ENCODE data around the gene EBF3.

Gene EBF3

DNA sequence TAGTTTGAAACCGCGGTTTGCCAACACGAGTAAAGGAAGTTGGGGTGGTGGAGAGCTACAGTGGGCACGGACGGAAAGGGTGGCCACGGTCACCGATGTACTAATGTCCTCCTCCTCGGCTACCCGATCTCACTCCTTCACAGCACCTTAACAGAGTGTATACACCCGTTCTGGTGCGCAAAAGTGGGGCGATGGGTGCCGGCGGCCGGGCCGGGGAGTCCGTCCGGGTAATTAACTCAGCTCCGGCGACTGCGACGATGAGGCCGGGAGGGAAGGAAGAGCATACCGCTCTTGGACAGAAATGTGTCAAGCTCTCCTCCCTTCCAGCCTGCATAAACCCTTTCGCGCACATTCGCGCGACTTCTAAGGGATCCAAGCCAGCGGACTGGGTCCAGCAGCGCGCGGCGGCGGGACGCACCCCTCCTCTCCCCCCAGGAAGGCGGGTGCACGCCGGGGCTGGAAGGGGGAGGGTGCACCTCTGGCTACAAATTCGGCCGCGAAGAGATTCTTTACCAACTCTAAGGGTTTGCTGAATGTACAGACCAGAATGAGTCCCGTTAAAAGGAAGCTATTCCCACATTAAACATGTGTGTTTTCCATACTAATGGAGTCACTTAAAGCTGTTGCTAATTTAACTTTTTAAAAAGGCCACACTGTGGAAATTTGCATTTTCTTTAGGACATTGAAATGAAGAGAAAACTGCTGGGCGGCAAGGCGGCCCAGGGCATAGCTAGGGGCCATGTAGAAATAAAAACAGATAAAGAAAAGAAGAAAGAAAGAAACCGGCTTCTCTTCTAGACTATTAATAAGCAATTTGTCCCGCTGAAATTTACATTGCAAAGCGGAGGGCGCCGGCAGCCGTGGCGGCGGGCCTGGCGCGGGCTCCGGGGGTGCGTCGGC lies 6.6 kb upstream of the EBF3 start:
- DNase-seq, result no peak

DNA sequence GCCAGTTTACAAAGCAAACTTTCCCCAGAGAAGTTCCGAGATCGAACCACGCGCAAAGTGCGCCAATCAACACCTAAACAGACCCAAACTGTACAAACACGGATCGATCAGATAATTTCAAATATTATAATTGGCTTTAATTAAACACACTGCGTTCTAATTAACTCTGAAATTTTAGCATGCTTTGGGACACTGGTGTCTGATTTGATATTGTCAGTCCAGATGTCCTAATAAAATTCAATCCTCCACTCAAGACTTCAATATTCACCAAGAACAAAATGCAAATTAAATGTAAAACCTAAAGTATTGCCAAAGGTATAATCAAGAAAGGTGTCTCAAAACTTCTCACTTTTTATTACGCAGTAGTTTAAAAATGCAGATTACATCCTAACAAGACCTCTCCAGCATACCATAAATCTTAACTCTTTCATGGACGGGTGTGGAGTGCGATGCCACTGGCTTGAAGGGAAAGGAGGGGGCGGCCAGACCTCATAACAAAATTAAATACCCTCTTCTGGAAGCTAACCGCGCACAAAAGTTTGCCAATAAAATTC lies 5.9 kb upstream of the EBF3 start:
- DNase-seq, result no peak

DNA sequence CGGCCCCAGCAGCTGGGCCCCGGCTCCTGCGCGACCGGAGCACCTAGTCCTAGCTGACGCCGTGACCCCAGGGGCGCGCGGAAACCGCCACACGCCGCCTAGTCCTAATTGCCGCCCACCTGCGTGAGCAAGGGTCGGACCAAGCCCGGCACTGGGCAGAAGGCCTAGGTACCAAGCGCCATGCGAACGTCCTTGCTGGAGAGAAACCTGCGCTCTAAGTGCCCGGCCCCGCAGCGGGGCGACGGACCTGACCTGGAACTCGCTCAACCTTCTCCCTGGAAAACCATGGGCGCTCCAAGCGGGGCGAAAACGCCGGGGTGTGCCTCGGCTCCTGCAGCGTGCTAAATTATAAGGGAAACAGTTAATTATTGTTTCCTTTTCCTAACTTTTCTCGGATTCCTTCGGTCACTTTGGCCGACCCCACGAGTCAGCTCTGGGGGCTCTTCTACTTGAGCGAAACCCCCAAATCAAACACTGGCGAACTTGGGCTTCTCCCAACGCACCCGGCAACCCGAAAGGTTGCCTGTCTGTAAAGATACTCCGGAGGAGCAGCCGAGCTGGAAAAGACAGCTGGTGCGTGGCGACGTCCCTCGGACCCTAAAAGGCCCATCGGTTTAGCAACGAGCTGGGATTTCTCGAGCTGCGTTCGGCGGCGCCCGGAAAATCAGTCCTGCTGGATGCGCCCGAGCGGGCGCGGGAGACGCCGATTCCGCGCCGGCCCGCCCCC lies 5.3 kb upstream of the EBF3 start:
- DNase-seq, result no peak

DNA sequence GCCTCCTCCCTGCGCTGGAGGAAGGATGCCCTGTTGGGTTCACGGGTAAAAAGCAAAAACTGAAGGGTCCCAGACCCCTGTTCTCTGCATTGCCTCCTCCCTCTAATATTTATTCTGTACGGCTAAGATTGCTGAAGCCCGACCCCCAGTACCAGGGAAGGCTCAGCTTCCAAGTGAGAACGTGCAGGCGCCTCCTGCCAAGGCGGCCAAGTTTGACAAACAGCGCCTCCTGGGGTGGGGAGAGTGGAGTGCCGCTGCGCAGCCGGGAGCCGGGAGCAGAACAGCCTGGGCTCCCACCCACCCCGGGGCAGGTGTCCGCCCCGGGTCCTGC lies 4.7 kb upstream of the EBF3 start:
- DNase-seq, result no peak

DNA sequence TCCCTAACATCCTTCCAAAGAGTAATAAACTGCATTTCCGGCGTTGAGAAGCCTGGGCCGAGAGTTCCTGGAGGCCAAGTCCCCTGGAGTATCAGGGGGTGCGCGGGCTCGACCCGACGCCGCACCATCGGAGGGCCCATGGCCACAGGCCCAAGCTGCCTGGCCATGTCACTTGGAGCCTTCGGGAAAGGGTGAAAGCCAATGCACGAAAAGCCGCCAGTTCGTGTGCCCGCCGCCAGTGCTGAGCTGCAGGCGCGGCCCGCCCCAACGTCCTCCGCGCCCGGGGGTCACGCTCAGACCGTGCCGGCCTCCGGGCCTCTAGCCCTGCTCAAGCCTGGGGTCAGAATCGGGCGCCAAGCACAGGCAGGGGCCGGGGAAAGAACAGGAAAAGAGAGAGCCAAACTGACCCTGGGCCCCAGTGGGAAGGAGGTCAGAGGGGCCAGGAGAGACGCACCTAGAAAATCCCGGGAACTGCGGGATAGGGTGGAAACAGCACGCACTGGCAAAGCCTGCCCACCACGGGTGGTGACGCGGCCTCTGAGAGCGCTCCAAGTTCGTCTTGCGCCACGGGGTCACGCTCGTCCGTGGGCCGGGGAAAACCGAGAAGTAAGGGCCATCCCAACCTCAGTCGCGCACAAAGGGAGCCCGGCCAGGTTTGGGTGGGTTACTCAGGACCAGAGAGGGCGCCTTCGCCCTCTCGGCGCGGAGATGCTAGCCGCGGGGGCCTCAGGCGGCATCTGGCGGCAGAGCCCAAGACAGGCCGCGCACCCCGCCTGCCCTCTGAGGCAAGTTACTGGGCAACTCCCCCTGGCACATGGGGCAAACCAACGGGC lies 4.2 kb upstream of the EBF3 start:
- DNase-seq, result no peak

DNA sequence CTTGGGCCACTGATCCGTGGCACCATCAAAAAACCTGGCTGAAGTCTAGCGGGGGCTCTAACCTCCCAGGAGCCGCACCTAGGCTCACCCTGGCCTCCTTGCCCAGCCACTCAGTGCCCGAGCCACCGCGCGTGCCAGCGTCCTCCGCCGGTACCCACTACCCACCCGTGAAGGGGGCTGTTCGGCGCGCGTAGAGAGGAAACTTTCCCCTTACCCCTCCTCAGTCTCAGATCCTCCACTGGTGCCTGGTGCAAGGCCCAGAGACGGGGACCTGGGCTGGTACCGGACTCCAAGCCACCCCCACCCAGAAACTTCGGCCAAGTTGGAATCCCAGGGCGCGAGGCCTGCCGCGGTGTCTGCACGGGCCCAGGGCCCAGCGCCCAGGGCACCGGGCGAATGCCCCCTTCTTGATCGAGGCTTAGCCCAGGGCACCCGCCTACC lies 3.5 kb upstream of the EBF3 start:
- no peak for DNase-seq

DNA sequence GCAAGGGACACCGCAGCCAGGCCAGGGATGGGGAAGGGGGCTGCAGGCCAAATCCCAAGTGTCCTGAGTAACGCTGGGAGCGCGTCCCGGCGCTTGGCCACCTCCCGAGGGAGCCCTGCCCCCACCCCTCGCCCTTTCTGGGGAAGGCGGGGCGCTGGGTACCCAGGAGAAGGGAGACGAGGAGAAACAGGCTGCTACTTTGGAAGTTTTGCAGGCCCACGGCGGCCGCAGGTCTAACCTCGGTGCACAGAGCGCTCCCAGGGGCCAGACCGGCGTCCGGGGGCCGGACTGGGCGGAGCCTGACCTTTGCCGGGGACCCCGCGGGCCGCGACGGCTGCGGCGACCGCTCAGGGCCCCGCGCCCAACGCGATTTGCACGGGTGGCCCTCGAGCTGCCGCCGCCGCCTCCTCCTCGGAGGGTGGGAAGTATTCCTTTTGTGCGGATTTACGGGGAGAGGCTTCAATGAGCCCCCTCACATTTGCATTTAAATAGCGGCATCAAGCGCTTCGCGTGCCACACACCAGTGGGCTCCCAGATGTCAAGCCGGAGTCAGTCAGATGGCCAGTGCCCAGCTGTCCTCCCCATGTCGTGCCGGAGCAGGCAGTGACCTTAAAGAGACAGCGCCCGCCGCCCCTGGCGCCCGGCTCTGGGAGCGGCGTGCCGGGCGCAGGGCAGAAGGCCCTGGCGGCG lies 3.0 kb upstream of the EBF3 start:
- no peak for DNase-seq

DNA sequence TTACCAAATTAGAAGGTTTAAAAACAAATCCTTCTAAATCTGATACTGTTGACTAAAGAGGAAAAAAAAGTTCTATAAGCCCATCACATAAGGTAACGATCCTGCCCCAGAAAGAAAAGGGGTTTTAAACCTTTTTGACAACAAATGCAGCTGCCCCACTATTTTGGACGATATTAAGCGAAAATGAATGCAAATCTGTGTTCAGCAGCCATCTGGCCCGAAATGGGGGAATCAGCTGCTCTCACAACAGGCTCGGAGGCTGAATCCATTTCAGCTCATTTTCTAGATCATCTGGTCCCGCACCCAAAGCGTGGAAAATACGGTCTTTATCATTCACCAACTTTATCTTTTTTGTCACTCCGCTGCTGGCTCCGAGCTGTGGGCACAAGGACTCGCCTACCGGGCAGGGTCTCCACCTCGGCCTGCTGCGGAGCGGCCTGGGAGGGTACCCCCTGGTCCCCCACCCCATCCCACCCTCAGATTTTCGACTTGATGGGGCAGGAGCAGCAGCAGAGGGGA lies 2.4 kb upstream of the EBF3 start:
- DNase-seq, result no peak

DNA sequence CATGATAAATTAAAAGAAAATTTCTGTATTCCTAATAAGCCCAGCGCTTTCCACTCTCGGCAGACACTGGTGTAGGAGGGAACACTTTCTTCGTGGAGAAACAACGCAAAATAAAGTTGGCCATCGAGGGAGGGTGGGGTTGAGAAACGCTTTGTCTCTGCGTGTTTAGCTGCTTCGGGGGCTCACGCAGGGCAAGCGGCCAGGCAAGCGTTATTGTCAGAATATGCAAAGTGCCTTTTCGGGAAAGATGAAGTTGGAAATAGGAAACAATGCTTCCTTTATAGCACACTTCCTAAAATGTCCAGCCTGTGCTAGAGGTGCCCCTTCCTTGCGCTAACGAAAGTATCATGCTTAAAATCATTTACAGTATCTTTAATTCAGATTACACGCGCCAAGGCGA lies 1.9 kb upstream of the EBF3 start:
- DNase-seq, result no peak

DNA sequence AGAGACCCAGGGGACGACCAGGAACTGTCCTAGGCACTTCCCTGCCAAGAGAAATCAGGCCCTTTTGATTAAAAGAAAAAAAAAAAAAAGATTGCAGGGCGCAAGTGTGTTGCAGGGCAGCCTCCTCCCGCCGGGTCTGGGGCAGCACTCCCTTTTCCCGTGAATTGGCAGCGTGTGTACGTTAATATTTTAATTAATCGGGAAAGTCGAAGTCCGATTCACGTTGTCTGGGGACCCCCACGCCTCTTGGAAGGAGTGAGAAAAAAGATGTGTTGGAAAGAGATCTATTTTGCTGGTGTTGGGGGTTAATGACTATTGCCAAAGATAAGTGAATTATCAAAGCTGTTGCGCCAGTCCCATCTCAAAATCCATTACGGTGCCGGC lies 1.3 kb upstream of the EBF3 start:
- no peak for DNase-seq

DNA sequence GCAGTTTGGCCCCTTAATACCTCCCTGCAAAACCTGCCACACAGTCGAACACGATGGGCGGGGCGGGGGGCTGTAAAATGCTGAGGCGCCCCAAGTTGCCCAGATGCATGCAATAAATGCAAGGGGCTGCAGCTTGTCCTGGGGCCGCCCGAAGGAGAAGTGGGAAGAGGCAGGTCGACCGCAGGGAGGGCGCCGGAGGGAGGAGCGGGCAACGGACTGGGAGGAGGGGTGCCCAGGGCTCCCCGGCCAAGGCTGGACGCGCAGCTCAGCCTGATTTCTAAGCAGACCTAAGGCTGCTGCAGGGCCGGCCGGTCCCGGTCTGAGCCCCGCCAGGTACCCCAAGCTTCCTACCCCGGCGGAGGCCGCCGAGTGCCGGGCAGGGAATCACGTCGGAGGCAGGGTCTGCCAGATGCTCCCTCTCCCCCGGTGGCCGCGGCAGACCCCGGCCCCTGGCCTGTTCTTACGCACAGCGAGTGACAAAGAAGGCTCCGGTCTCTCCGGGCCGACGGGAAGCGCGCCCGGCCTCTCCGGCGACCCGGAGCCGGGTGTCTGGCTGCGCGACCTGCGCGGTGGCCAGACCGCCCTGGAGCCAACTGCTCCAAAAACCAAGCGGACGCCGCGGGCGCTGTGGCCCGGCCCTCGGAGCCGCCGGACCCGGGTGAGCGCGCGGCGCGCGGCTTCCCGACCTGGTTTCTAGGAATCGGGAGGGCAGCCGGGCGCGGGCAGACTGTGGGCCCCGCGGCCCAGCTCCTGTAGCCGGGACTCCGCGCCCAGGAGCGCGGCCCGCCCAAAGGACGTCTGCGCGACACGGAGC lies 744 bp upstream of the EBF3 start:
- no peak for DNase-seq

DNA sequence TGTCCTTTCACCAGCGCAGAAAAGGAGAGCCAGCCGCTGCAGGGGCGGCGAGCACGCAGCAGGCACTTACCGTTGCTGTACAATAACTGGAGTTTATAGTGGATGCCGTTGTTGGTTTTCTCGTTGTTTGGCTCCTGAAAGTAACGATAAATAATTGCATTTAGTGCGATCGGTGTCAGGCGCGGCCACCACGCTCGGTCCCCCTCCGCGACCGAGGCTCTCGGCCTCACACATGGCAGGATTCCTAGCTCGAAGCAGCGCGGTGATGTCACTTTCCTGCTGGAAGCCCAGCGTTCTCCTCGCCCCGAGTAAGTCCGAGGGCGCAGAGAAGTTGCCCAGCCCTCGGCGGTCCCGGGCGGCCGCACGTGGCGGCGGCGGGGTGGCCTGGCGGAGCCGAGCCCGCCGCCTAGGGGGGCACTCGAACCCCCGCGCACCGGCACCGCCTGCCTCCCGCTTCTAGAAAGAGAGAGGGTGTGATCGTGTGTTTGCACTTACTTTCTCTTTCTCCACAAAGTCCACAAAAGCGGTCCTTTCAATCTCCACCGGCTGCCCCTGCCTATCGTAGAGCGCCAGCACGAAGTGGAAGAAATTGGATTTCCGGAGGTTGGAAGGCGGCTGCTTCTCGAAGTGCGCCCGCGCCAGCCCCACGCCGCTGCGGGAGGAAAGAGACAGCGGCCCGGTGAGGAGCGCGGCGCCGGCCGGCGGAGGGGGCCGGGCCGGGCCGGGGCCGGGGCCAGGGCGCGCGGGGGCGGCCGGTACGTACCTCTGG lies 1.0 kb downstream of the EBF3 start:
- no peak for DNase-seq

DNA sequence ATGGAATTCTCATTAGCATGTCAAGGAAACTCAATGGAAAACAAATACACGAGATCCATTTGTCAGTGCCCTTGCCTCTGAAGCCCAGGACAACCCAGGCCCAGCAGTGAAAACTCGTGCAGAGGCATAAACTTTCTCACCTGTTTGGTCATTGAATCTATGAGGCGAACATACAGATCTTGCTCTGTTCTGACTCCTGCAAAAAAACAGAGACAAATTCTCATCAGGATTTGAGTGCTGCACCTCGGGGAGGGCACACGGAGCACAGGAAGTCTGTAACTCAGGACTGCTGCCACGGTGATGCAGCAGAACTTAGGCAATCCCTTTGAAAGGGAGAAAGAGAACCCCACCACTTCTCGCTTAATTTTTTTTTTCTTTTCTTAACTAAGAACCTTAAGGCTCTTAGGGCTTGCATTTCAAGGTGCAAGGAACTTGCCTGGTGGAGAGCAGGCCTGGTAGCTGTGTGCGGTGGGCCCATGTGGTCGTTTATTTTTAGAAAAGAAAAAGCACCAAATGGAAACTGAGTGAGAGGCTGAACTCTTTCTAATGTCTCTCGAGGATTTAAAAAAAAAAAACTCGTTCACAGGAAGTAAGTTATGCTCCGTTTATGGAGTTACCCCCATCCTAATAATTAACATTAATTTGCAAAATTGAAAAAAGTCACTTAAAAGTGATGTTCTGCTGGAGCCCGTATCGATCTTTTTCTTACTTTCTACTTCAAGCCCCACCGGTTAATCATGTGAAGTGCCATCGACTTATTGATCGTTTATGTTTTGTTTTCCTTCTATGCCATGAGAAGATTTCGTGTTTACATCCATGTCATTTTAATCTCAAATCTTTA lies 1.8 kb downstream of the EBF3 start:
- no peak for DNase-seq

DNA sequence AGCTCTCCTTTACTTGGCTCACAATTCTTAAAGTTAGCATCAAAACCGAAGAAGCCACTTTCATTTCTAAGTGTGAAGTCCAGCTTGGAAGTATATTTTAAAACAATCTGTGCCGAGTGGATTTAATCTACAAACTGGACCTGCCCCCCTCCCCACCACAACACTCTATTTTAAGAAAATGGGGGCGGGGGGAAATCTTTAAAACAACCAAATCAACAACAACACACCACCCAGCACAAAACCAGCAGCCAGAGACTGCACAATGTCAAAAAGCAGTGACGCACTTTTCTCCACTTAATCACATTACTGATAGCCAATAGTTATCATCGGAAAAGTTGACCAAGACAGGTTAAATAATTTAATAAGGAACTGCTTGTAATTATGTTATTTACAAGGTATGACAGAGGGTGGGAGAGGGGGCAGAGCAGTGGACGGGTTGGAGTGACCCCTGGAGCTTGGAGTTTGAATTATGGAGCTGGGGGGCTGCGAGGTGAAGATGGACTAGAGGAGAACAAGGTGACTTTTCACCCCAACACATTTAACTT lies 2.8 kb downstream of the EBF3 start:
- DNase-seq, result no peak

DNA sequence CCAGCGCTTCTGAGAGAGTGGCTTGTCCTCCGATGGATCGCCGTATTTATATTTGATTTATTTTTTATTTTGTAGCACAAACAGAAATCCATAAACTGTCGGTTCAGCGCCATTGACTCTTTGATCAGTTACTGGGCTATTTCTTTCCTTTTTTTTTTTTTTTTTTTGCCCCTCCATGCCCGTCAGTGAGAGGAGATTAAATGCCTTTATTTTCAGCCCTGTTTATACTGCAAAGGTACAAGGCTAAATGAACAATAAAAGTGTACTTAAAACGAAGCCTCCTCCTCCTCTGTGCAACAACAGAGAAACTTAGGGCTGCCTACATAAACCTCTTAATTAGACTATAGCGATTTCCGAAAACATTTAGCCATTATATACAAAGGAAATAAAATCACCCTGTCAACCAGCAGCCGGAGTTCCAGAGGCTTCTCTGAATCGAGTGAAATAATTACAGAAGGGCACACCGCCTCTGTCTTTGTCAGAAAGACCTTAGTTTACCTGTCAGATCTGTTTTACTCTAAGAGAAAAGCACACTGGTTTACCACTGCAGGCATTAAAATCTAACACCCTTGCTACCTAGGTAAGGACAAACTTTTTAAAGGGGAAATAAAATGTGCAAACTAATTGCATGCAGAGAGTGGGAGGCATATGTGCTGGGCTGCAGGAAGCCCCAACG lies 3.5 kb downstream of the EBF3 start:
- DNase-seq, result no peak

DNA sequence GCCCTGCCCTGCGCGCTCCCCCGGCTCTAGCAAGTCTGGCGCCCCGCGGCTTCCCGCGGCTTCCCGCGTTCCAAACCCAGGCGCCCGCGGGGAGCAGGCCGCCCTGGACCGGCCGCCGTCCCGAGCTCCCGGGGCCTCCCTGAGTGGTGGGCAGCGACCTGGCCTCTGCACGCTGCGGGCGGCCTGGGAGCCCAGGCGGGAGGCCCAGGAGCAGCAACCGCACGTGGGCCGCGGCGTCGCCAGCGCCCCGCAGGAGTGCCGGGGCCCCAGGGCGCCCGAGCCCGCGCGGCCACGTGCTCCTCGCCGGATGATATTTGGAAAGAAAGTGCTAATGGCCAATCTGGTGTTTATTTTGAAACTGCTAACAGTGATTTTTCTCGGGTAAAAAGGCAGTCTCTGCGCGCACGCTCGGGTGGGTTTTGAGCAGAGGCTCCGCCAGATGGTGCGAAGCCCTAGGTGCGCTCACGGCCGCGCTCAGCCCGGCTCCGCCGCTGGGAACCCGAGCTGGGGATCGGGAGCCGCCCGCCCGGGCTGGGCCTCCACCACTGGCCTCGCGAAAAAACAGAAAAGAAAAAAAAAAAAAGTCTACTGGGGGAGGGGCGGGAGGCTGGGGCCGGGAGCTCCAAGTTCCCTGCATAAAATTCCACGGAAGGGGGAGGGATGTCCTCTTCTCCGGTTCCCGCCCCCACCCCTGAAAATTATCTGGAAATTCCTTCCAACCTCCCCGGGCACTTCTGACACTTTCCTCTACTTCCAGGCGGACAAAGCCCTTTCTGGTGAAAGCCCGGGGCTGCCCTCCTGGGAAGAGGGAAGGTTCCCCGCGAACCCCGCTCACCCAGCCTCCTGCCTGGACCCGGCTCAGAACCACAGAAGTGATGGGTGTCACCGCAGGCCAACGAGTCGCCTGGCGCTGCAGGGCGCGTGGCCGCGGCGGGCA lies 4.3 kb downstream of the EBF3 start:
- no peak for DNase-seq

Measured in CD4-positive, alpha-beta T cell treated with Interleukin-17A for 4 hours (primary cell).